22Rv1 (cell line): ENCODE data around the gene CRAT.

ENCODE experiments used
- H3K27ac ChIP-seq: fragments of 450-650 bp; 2 replicates; pipeline ENCODE4 v1.5.1; 2017
- ZFX ChIP-seq: fragments of 450-650 bp; IDR thresholded peaks from 2 replicates; pipeline ENCODE4 v1.6.1; 2017; ENCODE audit warnings: antibody characterized with exemption, borderline replicate concordance
- TF ChIP-seq, protein P1 (sequence below): fragments of 450-650 bp; IDR thresholded peaks from 2 replicates; pipeline ENCODE4 v1.5.1; 2017; ENCODE audit warnings: mild to moderate bottlenecking

The CRAT gene

GRCh38 chr9:129064499-129064908 is 46.1 kb downstream of the CRAT start:
- H3K27ac ChIP-seq: no peak overlapping the region
- TF ChIP-seq, protein P1, sequence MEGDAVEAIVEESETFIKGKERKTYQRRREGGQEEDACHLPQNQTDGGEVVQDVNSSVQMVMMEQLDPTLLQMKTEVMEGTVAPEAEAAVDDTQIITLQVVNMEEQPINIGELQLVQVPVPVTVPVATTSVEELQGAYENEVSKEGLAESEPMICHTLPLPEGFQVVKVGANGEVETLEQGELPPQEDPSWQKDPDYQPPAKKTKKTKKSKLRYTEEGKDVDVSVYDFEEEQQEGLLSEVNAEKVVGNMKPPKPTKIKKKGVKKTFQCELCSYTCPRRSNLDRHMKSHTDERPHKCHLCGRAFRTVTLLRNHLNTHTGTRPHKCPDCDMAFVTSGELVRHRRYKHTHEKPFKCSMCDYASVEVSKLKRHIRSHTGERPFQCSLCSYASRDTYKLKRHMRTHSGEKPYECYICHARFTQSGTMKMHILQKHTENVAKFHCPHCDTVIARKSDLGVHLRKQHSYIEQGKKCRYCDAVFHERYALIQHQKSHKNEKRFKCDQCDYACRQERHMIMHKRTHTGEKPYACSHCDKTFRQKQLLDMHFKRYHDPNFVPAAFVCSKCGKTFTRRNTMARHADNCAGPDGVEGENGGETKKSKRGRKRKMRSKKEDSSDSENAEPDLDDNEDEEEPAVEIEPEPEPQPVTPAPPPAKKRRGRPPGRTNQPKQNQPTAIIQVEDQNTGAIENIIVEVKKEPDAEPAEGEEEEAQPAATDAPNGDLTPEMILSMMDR: no peak
- TF ChIP-seq ZFX: no peak

DNA sequence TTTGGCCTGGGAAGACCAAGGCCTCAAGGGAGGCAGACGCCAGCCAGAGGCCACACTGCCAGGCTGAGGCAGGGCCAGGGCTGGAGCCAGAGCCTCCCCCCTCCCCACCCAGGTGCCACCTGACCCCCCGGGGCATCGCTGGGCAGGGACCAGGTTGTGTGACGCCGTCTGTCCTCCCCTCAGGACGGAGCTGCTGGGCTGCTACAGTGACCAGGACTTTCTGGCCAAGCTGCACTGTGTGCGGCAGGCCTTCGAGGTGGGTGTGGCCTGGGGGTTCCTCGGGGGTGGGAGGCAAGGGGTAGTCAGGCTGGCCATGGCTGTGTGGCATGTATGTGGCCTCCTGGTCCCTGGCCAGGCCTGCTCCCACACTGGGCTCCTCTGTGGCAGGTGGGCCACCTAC is 47.5 kb downstream of the CRAT start:
- TF ChIP-seq, protein P1: no peak
- no peak for TF ChIP-seq ZFX
- H3K27ac ChIP-seq: no peak overlapping the region

GRCh38 chr9:129060991-129061390 is 49.6 kb downstream of the CRAT start:
- TF ChIP-seq, protein P1: no peak
- TF ChIP-seq ZFX: no peak
- no peak overlapping the region for H3K27ac ChIP-seq

DNA sequence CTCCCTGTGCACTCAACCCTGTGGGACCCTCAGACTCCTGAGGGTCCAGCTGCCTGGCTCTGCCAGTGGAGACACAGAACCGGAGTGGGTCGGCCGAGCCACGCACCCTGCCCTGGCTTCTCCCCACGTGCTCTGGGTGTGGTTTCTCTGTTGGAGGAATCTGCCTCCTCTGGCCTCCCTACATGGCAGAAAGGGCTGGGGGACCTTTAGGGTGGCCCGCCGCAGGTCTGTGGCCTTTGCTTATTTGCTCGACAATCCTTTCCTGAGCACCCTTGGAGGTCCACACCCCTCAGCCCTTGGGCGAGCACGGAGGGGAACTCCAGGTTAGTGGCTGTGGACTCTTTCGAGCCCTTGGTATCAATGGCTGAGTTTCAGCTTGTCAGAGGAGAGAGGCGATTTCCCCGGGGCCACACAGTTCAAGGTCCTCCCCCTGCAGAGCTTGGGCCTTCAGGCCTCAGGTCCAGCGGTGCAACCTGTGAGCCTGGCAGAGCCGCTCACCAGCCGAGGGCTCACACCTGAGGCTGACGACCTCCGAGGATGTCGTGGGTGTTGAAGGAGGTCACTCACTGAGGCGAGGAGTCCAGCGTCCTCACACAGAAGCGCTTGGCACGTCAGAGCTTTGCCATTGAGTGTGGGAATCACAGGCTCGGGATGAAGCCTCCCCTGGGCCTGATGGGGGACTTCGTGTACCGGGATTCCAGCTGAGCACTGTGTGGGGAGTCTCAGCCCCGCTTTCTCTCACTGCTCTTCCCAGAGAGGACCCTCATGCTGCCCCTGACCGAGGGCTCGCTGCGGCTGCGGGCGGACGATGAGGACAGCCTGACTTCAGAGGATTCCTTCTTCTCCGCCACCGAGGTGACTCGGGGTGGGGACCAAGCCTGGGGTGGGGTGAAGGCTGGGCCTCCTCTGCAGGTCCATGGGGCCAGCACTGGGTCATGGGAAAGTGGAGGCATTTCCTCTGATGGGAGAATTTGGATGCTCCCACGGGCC is 50.5 kb downstream of the CRAT start:
- TF ChIP-seq ZFX: no peak
- TF ChIP-seq, protein P1: no peak
- no peak overlapping the region for H3K27ac ChIP-seq

DNA sequence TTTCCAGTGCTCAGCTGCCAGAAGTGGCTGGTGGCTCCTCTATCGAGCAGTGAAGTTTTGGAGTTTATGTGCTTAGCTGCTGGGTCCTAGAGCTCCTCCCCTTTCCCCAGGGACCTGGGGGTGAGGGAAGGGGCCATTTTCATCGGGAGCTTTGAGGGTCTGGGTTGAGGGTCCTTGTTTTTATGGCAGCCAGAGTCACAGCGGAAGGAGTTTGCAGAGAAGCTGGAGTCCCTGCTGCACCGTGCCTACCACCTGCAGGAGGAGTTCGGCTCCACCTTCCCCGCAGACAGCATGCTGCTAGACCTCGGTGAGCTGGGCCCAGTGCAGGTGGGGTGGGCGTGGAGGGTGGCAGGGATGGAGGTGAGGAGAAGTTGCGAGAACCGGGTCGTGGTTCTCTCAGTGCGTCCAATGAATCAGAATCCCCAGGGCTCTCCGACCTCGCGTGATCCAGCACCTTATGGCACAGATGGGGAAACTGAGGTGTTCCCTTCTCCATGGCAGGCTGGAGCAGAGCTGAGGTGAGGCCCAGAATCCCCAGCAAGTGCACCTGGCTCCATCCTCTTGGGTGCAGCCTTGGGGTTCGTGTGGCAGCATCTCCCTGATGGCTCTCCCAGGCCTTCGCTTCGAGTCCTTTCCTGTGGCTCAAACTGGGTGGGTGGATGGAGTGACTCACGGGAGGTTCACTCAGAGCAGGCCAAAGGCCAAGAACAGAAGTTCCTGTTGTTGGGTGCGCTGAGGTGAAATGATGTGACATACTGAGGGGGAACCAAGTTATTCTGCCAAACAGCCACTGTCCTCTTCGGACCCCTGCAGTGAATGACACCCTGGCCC is 51.4 kb downstream of the CRAT start:
- TF ChIP-seq, protein P1: no peak
- TF ChIP-seq ZFX: no peak
- no peak overlapping the region for H3K27ac ChIP-seq

GRCh38 chr9:129054163-129054851 is 56.3 kb downstream of the CRAT start:
- H3K27ac ChIP-seq: no peak overlapping the region
- TF ChIP-seq, protein P1: no peak
- TF ChIP-seq ZFX: no peak
